ENCODE measurements around the gene RAPGEF4. TPM values are rescaled to one million over a fixed set of nuclear protein-coding genes. Genes with fewer than 3 reads are reported as not detected.

Gene RAPGEF4
- total and polyA plus RNA-seq, 2 of the 13 experiments (the other 11 are each of a cell fraction or from before 2014, with no cell fraction given): 0.78 to 0.91 TPM

GRCh38 chr2:172953970-172954852 is 218.6 kb downstream of the RAPGEF4 start (continued):
- TF ChIP-seq PRDM15 (CRISPR knock-in tag; IDR thresholded peaks at IDR 0.05): no peak
- TF ChIP-seq ZFAT (CRISPR knock-in tag; conservative IDR thresholded peaks at IDR 0.05): no peak
- TF ChIP-seq TP53 (CRISPR knock-in tag; conservative IDR thresholded peaks at IDR 0.05): no peak
- TF ChIP-seq, protein P1, sequence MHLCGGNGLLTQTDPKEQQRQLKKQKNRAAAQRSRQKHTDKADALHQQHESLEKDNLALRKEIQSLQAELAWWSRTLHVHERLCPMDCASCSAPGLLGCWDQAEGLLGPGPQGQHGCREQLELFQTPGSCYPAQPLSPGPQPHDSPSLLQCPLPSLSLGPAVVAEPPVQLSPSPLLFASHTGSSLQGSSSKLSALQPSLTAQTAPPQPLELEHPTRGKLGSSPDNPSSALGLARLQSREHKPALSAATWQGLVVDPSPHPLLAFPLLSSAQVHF (CRISPR knock-in tag; IDR thresholded peaks at IDR 0.05): no peak
- TF ChIP-seq HMG20B (CRISPR knock-in tag; conservative IDR thresholded peaks at IDR 0.05): no peak
- TF ChIP-seq MLXIP (CRISPR knock-in tag; IDR thresholded peaks at IDR 0.05; ENCODE audit: borderline replicate concordance): no peak

Data from HepG2 (cell line).